Fibroblast of the aortic adventitia (primary cell): ENCODE data around the gene PAGE2. TPM values are rescaled to one million over a fixed set of nuclear protein-coding genes. Genes with fewer than 3 reads are reported as not detected.
A peak's percentile ranks its signal among the peaks of the same experiment; 100 is the strongest.
"Not testable (repeated sequence)": the region's sequence is repeated elsewhere in the genome, so short reads cannot be mapped to it uniquely, and the experiment has no call there.

Experiments
- DNase-seq: peaks from one replicate; pipeline ENCODE4 v3.0.0-alpha.2; 2010; ENCODE audit warnings: low read depth
- H3K4me3 ChIP-seq: 2 replicates; pipeline ENCODE4 v1.5.1; 2011; ENCODE audit warnings: low read depth, mild to moderate bottlenecking, control low read depth, low read length, moderate library complexity
- total RNA-seq: library from RNA; depleted of rRNA; stranded (reverse); fragments of >200 nt; gene quantifications from 2 replicates; pipeline ENCODE4 v1.2.3, GENCODE V29; 2012; ENCODE audit warnings: low replicate concordance
- TF ChIP-seq, protein P1 (sequence below): IDR thresholded peaks from 2 replicates; pipeline ENCODE4 v1.5.1; 2011; ENCODE audit warnings: mild to moderate bottlenecking, low read length, control low read depth, inconsistent platforms; ENCODE audit not compliant: insufficient read depth

Gene PAGE2
- total RNA-seq, 1 donor = not detected

- no peak for DNase-seq
- TF ChIP-seq, protein P1, sequence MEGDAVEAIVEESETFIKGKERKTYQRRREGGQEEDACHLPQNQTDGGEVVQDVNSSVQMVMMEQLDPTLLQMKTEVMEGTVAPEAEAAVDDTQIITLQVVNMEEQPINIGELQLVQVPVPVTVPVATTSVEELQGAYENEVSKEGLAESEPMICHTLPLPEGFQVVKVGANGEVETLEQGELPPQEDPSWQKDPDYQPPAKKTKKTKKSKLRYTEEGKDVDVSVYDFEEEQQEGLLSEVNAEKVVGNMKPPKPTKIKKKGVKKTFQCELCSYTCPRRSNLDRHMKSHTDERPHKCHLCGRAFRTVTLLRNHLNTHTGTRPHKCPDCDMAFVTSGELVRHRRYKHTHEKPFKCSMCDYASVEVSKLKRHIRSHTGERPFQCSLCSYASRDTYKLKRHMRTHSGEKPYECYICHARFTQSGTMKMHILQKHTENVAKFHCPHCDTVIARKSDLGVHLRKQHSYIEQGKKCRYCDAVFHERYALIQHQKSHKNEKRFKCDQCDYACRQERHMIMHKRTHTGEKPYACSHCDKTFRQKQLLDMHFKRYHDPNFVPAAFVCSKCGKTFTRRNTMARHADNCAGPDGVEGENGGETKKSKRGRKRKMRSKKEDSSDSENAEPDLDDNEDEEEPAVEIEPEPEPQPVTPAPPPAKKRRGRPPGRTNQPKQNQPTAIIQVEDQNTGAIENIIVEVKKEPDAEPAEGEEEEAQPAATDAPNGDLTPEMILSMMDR = no peak
- no peak overlapping the region for H3K4me3 ChIP-seq
These were observed 35.1 kb downstream of the PAGE2 start for GRCh38 chrX:55123900-55124299.

- DNase-seq = peak; percentile 32
- TF ChIP-seq, protein P1 = no peak
- no peak overlapping the region for H3K4me3 ChIP-seq
These were observed 38.9 kb downstream of the PAGE2 start for GRCh38 chrX:55127692-55128091.

DNA sequence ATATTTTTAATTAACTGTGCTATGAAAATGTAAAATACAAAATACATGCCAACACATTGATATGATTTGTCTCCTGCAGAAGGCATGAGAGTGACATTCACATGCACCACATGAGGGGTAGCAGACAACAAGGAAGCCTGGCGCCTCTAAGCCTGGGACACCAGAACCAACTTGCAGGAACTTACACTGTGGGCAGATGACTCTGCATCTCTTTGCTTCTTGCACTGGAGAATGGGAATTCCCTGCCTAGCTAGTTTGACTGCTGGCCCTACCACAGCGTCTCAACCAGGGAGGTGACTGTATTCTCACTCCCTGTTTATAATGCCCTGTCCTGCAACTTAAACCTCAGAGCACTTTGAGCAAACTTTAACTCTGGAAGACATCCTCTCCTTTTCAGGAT lies 40.5 kb downstream of the PAGE2 start:
- no peak for DNase-seq
- TF ChIP-seq, protein P1 = no peak
- H3K4me3 ChIP-seq = no peak overlapping the region

- H3K4me3 ChIP-seq = no peak overlapping the region
- no peak for DNase-seq
- TF ChIP-seq, protein P1 = no peak
These were observed 41.7 kb downstream of the PAGE2 start for GRCh38 chrX:55130481-55130880.

GRCh38 chrX:55132416-55132815 lies 43.6 kb downstream of the PAGE2 start:
- TF ChIP-seq, protein P1 = no peak

DNA sequence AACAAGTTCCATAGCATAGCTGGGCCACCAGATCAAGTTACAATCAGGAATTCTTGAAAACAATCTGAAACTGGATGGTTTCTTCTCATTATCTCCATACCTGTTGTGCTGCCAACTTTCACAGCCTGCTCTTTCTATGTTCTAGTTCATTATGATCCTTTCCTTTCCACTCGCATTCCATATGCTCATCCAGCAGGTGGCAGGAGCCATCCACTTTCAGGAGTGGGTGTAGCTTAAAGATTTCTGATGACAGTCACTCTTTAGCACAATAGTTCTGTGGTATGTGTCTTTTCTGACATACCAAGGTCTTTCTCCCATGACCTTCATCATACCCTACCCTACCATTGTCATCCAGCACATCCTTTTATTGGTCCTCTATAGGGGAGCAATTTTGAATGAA lies 46.4 kb downstream of the PAGE2 start:
- TF ChIP-seq, protein P1 = peak; percentile 72
- DNase-seq = peak; percentile 58
- H3K4me3 ChIP-seq = no peak overlapping the region

More at GRCh38 chrX:55132416-55132815, 43.6 kb downstream of the PAGE2 start:
- H3K4me3 ChIP-seq = no peak overlapping the region
- no peak for DNase-seq

- not testable (repeated sequence) for H3K4me3 ChIP-seq, DNase-seq
These were observed 52.0 kb downstream of the PAGE2 start for GRCh38 chrX:55140800-55141199.

Other genes with a start within 250 kb of the PAGE2 start
- 12.5 and 13.1 TPM in 2 replicates for gene TRO, start 168.2 kb upstream of the PAGE2 start, total RNA-seq
- 0.09 TPM in 1 of 2 replicates, not detected in the other for gene PFKFB1, start 94.8 kb upstream of the PAGE2 start, total RNA-seq
- gene APEX2, start 88.7 kb upstream of the PAGE2 start, total RNA-seq = 4.7 and 8.8 TPM in 2 replicates
- not detected in 2 replicates for gene ALAS2, start 58.0 kb upstream of the PAGE2 start, total RNA-seq
- not detected in 2 replicates for gene PAGE2B, start 14.0 kb upstream of the PAGE2 start, total RNA-seq
- gene PAGE5, start 131.3 kb downstream of the PAGE2 start, total RNA-seq = not detected in 2 replicates
- gene PAGE3, start 175.9 kb downstream of the PAGE2 start, total RNA-seq = not detected in 2 replicates